GM23248 (cell line): ENCODE results near the gene OR2D2. TPM values are rescaled to one million over a fixed set of nuclear protein-coding genes. Genes with fewer than 3 reads are reported as not detected.

Experiments
- DNase-seq: peaks from one replicate; pipeline ENCODE4 v3.0.0-alpha.2; 2015
- H2AFZ ChIP-seq: fragments of 200-600 bp; sonication (generic); 2 replicates; pipeline ENCODE4 v1.6.1; 2016; ENCODE audit warnings: antibody characterized with exemption
- H3F3A ChIP-seq: fragments of 200-600 bp; sonication (generic); 2 replicates; pipeline ENCODE4 v1.6.1; 2016; ENCODE audit warnings: mild to moderate bottlenecking, antibody characterized with exemption, mixed run types; ENCODE audit not compliant: insufficient read depth
- H3K27ac ChIP-seq: fragments of 200-600 bp; sonication (generic); 2 replicates; pipeline ENCODE4 v1.5.1; 2016; ENCODE audit warnings: mild to moderate bottlenecking
- H3K27me3 ChIP-seq: fragments of 200-600 bp; sonication (generic); replicated peaks from 2 replicates; pipeline ENCODE4 v1.6.1; 2016; ENCODE audit warnings: mild to moderate bottlenecking; ENCODE audit not compliant: insufficient read depth
- H3K36me3 ChIP-seq: fragments of 200-600 bp; sonication (generic); 2 replicates; pipeline ENCODE4 v1.6.1; 2016; ENCODE audit warnings: low read depth, mild to moderate bottlenecking
- H3K4me1 ChIP-seq: fragments of 200-600 bp; sonication (generic); 2 replicates; pipeline ENCODE4 v1.6.1; 2016; ENCODE audit warnings: mild to moderate bottlenecking; ENCODE audit not compliant: insufficient read depth
- H3K4me2 ChIP-seq: fragments of 200-600 bp; sonication (generic); one replicate; pipeline ENCODE4 v1.6.1; 2016; ENCODE audit warnings: mild to moderate bottlenecking; ENCODE audit not compliant: unreplicated experiment
- H3K4me3 ChIP-seq: fragments of 200-600 bp; sonication (generic); 2 replicates; pipeline ENCODE4 v1.5.1; 2016; ENCODE audit warnings: mild to moderate bottlenecking
- H3K79me2 ChIP-seq: fragments of 200-600 bp; sonication (generic); 2 replicates; pipeline ENCODE4 v1.6.1; 2016; ENCODE audit warnings: mild to moderate bottlenecking; ENCODE audit not compliant: insufficient read depth
- H3K9ac ChIP-seq: fragments of 200-600 bp; sonication (generic); 2 replicates; pipeline ENCODE4 v1.6.1; 2016; ENCODE audit warnings: mild to moderate bottlenecking
- H3K9me2 ChIP-seq: fragments of 200-600 bp; sonication (generic); 2 replicates; pipeline ENCODE4 v1.6.1; 2016; ENCODE audit warnings: mixed run types, mild to moderate bottlenecking, moderate library complexity; ENCODE audit not compliant: insufficient read depth
- H3K9me3 ChIP-seq: fragments of 200-600 bp; sonication (generic); one replicate; pipeline ENCODE4 v1.6.1; 2017; ENCODE audit warnings: low read depth
- H4K20me1 ChIP-seq: fragments of 200-600 bp; sonication (generic); 2 replicates; pipeline ENCODE4 v1.6.0; 2016; ENCODE audit not compliant: insufficient read depth
- EZH2 ChIP-seq: fragments of 200-600 bp; sonication (generic); IDR thresholded peaks from 2 replicates; pipeline ENCODE4 v1.6.1; 2018; ENCODE audit warnings: antibody characterized with exemption, mild to moderate bottlenecking; ENCODE audit not compliant: insufficient read depth, poor library complexity, severe bottlenecking
- EZH2phosphoT487 ChIP-seq: fragments of 200-600 bp; sonication (generic); IDR thresholded peaks from 2 replicates; pipeline ENCODE4 v1.6.1; 2018; ENCODE audit warnings: antibody characterized with exemption, moderate library complexity, mild to moderate bottlenecking, low read depth; ENCODE audit not compliant: insufficient read depth
- WGBS, 2 experiments: methylation state at CpG; one replicate each; pipeline ENCODE4 v1.1.6; 2015 to 2017; ENCODE audit warnings: low lambda C conversion rate in 2 of 2, low coverage in 1 of 2; ENCODE audit errors: missing lambda C conversion rate in 2 of 2; 5-methylcytosine and 5-hydroxymethylcytosine counted together
- in situ Hi-C: fragments of 300-500 bp; cut with MboI; formaldehyde crosslinking; loops from 2 replicates; pipeline ENCODE4 v1.15.0; 2020
- polyA plus RNA-seq: library from polyadenylated mRNA; unstranded; fragments of >200 nt; fragmentation: Nextera tagmentation; extraction: Ambion mirVana; gene quantifications from 2 replicates; pipeline ENCODE4 v1.2.1, GENCODE V29; 2016
- total RNA-seq: library from RNA; depleted of rRNA; stranded (reverse); fragments of >200 nt; shearing (Covaris generic); gene quantifications from 2 replicates; pipeline ENCODE4 v1.2.3, GENCODE V29; 2014; rRNA removed

Gene OR2D2
- total and polyA plus RNA-seq, 2 experiments from 2014 or later = 0.22 TPM; not detected in 1

- H3K9me3 ChIP-seq = no peaks in the 10 kb centered on the region
- 20 to 40% methylated on average over 3 of the region's 3 CpGs for WGBS, 2 experiments
- DNase-seq = no peak
- H3K4me2 ChIP-seq = no peak within 1 kb of the TSS
- no peaks in the 10 kb centered on the region for H3K9me2 ChIP-seq
- H3K36me3 ChIP-seq = no peaks in the 10 kb centered on the region
- no peak within 1 kb of the TSS for H2AFZ ChIP-seq
- no peaks in the 10 kb centered on the region for H3F3A ChIP-seq
- no peaks in the 10 kb centered on the region for H3K79me2 ChIP-seq
- no peak within 1 kb of the TSS for H3K4me3 ChIP-seq
- in situ Hi-C loops = no loop called here
- H4K20me1 ChIP-seq = no peaks in the 10 kb centered on the region
- no peak within 1 kb of the TSS for H3K9ac ChIP-seq
- no peaks in the 10 kb centered on the region for H3K4me1 ChIP-seq
- no peaks in the 10 kb centered on the region for H3K27me3 ChIP-seq
- TF ChIP-seq EZH2phosphoT487 (no peak), EZH2 (no peak)
- H3K27ac ChIP-seq = no peak within 1 kb of the TSS
Measured at GRCh38 chr11:6845383-6845782, 46.9 kb downstream of the OR2D2 start, which contains the start of gene OR10A5. TSS of gene OR10A5 (plus strand) at chr11:6845683. CDS start at chr11:6845683, 0 bp downstream.

GRCh38 chr11:6844356-6844755, 47.9 kb downstream of the OR2D2 start:
- in situ Hi-C loops = no loop called here
- Histone ChIP-seq H3K27ac (no peak overlapping the region), H3K4me1 (no peaks in the 10 kb centered on the region), H4K20me1 (no peaks in the 10 kb centered on the region), H3K4me3 (no peak overlapping the region), H3K36me3 (no peaks in the 10 kb centered on the region), H3K9me2 (no peaks in the 10 kb centered on the region), H3K4me2 (no peak overlapping the region), H3F3A (no peaks in the 10 kb centered on the region), H3K79me2 (no peaks in the 10 kb centered on the region), H3K27me3 (no peaks in the 10 kb centered on the region), H3K9ac (no peak overlapping the region), H3K9me3 (no peaks in the 10 kb centered on the region), H2AFZ (no peak overlapping the region)
- DNase-seq = no peak
- 55 to 65% methylated on average over 5 of the region's 5 CpGs for WGBS, 2 experiments
- no peak for TF ChIP-seq EZH2phosphoT487
- TF ChIP-seq EZH2 = no peak

DNA sequence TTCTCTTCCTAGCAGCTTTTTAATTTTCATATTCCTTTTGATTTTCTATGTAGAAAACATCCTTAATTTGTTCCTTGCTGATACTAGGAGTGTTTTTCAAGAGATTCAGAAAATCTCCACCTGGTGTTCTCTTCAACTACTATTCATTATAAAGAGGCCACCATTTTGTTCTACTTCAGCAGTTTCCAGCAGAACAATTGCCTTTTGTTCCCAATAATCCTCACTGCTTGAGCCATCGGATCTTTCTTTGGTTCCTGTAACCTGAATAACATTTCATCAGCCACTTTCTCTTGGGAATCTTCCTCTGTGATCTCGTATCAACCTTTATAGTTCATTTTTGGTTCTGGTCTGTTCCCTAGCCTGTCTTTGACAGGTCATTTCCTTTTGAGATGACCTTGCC, 48.6 kb downstream of the OR2D2 start:
- H3K4me3 ChIP-seq = no peak overlapping the region
- DNase-seq = no peak
- TF ChIP-seq EZH2phosphoT487 (no peak), EZH2 (no peak)
- 58% methylated on average over 2 of the region's 2 CpGs for WGBS, 2 experiments
- H4K20me1 ChIP-seq = no peaks in the 10 kb centered on the region
- no peaks in the 10 kb centered on the region for H3K79me2 ChIP-seq
- no peaks in the 10 kb centered on the region for H3F3A ChIP-seq
- H3K9me3 ChIP-seq = no peaks in the 10 kb centered on the region
- H2AFZ ChIP-seq = no peak overlapping the region
- no peak overlapping the region for H3K9ac ChIP-seq
- in situ Hi-C loops = no loop called here
- H3K27ac ChIP-seq = no peak overlapping the region
- H3K27me3 ChIP-seq = no peaks in the 10 kb centered on the region
- H3K36me3 ChIP-seq = no peaks in the 10 kb centered on the region
- no peaks in the 10 kb centered on the region for H3K9me2 ChIP-seq
- H3K4me1 ChIP-seq = no peaks in the 10 kb centered on the region
- H3K4me2 ChIP-seq = no peak overlapping the region

- H4K20me1 ChIP-seq = no peaks in the 10 kb centered on the region
- in situ Hi-C loops = no loop called here
- no peak for DNase-seq
- H3K9me3 ChIP-seq = no peaks in the 10 kb centered on the region
- H3K9me2 ChIP-seq = no peaks in the 10 kb centered on the region
- H3K27me3 ChIP-seq = no peaks in the 10 kb centered on the region
- no peaks in the 10 kb centered on the region for H3K4me1 ChIP-seq
- TF ChIP-seq EZH2 (no peak), EZH2phosphoT487 (no peak)
- no peak overlapping the region for H3K4me3 ChIP-seq
- no peaks in the 10 kb centered on the region for H3F3A ChIP-seq
- H2AFZ ChIP-seq = no peak overlapping the region
- H3K27ac ChIP-seq = no peak overlapping the region
- no peaks in the 10 kb centered on the region for H3K36me3 ChIP-seq
- no peaks in the 10 kb centered on the region for H3K79me2 ChIP-seq
- H3K4me2 ChIP-seq = no peak overlapping the region
- no peak overlapping the region for H3K9ac ChIP-seq
Measured at GRCh38 chr11:6841694-6842093, 50.6 kb downstream of the OR2D2 start.

Other genes starting within 250 kb of the OR2D2 start
- gene DCHS1, start 236.7 kb downstream of the OR2D2 start, total RNA-seq = 5.8 and 6.4 TPM in 2 replicates
- gene DCHS1, start 236.7 kb downstream of the OR2D2 start, polyA plus RNA-seq = 0.86 and 1.1 TPM in 2 replicates
- 53.5 and 104 TPM in 2 replicates for gene MRPL17, start 209.2 kb downstream of the OR2D2 start, total RNA-seq
- gene MRPL17, start 209.2 kb downstream of the OR2D2 start, polyA plus RNA-seq = 107 and 114 TPM in 2 replicates
- 0.22 and 0.25 TPM in 2 replicates for gene OR2AG2, start 120.5 kb downstream of the OR2D2 start, total RNA-seq
- not detected in 2 replicates for gene OR2AG2, start 120.5 kb downstream of the OR2D2 start, polyA plus RNA-seq
- gene OR2AG1, start 109.5 kb downstream of the OR2D2 start, total RNA-seq = not detected in 2 replicates
- gene OR2AG1, start 109.5 kb downstream of the OR2D2 start, polyA plus RNA-seq = not detected in 2 replicates
- not detected in 2 replicates for gene OR6A2, start 92.8 kb downstream of the OR2D2 start, total RNA-seq
- gene OR6A2, start 92.8 kb downstream of the OR2D2 start, polyA plus RNA-seq = not detected in 2 replicates
- not detected in 2 replicates for gene OR10A5, start 46.8 kb downstream of the OR2D2 start, total RNA-seq
- gene OR10A5, start 46.8 kb downstream of the OR2D2 start, polyA plus RNA-seq = not detected in 2 replicates
- not detected in 2 replicates for gene OR10A2, start 29.4 kb downstream of the OR2D2 start, total RNA-seq
- 0.10 and 0.11 TPM in 2 replicates for gene OR10A2, start 29.4 kb downstream of the OR2D2 start, polyA plus RNA-seq
- not detected in 2 replicates for gene OR10A4, start 15.9 kb downstream of the OR2D2 start, total RNA-seq
- gene OR10A4, start 15.9 kb downstream of the OR2D2 start, polyA plus RNA-seq = not detected in 2 replicates
- gene OR2D3, start 28.5 kb upstream of the OR2D2 start, total RNA-seq = not detected in 2 replicates
- gene OR2D3, start 28.5 kb upstream of the OR2D2 start, polyA plus RNA-seq = 0.18 TPM in 1 of 2 replicates, not detected in the other
- gene ZNF215, start 33.9 kb upstream of the OR2D2 start, total RNA-seq = 3.5 and 4.9 TPM in 2 replicates
- 5.4 and 5.6 TPM in 2 replicates for gene ZNF215, start 33.9 kb upstream of the OR2D2 start, polyA plus RNA-seq
- gene ZNF214, start 127.8 kb upstream of the OR2D2 start, total RNA-seq = 1.3 and 2.1 TPM in 2 replicates
- 1.3 and 2.4 TPM in 2 replicates for gene ZNF214, start 127.8 kb upstream of the OR2D2 start, polyA plus RNA-seq
- gene NLRP14, start 128.0 kb upstream of the OR2D2 start, total RNA-seq = not detected in 2 replicates
- 0.13 TPM in 1 of 2 replicates, not detected in the other for gene NLRP14, start 128.0 kb upstream of the OR2D2 start, polyA plus RNA-seq
- gene RBMXL2, start 196.5 kb upstream of the OR2D2 start, total RNA-seq = not detected in 2 replicates
- not detected in 2 replicates for gene RBMXL2, start 196.5 kb upstream of the OR2D2 start, polyA plus RNA-seq